ENCODE data around the gene ZBTB20. TPM values are rescaled to one million over a fixed set of nuclear protein-coding genes. Genes with fewer than 3 reads are reported as not detected.

ZBTB20 gene
- total RNA-seq, 1 donor from 2014 or later = 91.2 TPM

- intact Hi-C loops (cut with micrococcal nuclease) = no loop called here
- H3K4me3 Mint-ChIP-seq = no peak overlapping the region
- TF ChIP-seq, protein P1, sequence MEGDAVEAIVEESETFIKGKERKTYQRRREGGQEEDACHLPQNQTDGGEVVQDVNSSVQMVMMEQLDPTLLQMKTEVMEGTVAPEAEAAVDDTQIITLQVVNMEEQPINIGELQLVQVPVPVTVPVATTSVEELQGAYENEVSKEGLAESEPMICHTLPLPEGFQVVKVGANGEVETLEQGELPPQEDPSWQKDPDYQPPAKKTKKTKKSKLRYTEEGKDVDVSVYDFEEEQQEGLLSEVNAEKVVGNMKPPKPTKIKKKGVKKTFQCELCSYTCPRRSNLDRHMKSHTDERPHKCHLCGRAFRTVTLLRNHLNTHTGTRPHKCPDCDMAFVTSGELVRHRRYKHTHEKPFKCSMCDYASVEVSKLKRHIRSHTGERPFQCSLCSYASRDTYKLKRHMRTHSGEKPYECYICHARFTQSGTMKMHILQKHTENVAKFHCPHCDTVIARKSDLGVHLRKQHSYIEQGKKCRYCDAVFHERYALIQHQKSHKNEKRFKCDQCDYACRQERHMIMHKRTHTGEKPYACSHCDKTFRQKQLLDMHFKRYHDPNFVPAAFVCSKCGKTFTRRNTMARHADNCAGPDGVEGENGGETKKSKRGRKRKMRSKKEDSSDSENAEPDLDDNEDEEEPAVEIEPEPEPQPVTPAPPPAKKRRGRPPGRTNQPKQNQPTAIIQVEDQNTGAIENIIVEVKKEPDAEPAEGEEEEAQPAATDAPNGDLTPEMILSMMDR (IDR thresholded peaks at IDR 0.05) = no peak
- ChIA-PET CTCF (no interaction called here), POLR2A (no interaction called here)
- H3K36me3 Mint-ChIP-seq (ENCODE audit: low read depth) = peaks cover 19% of the 10 kb centered on the region
- H3K27ac Mint-ChIP-seq = no peak overlapping the region
- H3K27me3 Mint-ChIP-seq = no peaks in the 10 kb centered on the region
- ATAC-seq (ENCODE audit: low read depth) (no peak), DNase-seq (no peak)
- no peaks in the 10 kb centered on the region for H3K9me3 Mint-ChIP-seq
- peaks cover 5% of the 10 kb centered on the region for H3K4me1 Mint-ChIP-seq
Measured at GRCh38 chr3:114900908-114901307, 246.2 kb downstream of the ZBTB20 start.

- H3K4me3 Mint-ChIP-seq = no peak overlapping the region
- ATAC-seq (ENCODE audit: low read depth) (no peak), DNase-seq (no peak)
- no peaks in the 10 kb centered on the region for H3K27me3 Mint-ChIP-seq
- TF ChIP-seq, protein P1 (IDR thresholded peaks at IDR 0.05) = no peak
- ChIA-PET CTCF (no interaction called here), POLR2A (no interaction called here)
- H3K36me3 Mint-ChIP-seq (ENCODE audit: low read depth) = peaks cover 16% of the 10 kb centered on the region
- intact Hi-C loops (cut with micrococcal nuclease) = no loop called here
- H3K9me3 Mint-ChIP-seq = no peaks in the 10 kb centered on the region
- no peaks in the 10 kb centered on the region for H3K4me1 Mint-ChIP-seq
- H3K27ac Mint-ChIP-seq = no peak overlapping the region
Measured at GRCh38 chr3:114899186-114899931, 247.7 kb downstream of the ZBTB20 start.

- TF ChIP-seq, protein P1 (IDR thresholded peaks at IDR 0.05) = no peak
- POLR2A ChIA-PET = no interaction called here
Measured at GRCh38 chr3:114896978-114897377, 250.1 kb downstream of the ZBTB20 start.

GRCh38 chr3:114893361-114893760, 253.7 kb downstream of the ZBTB20 start:
- DNase-seq (no peak), ATAC-seq (ENCODE audit: low read depth) (no peak)
- CTCF ChIA-PET = no interaction called here
- H3K9me3 Mint-ChIP-seq = no peaks in the 10 kb centered on the region
- TF ChIP-seq, protein P1 (IDR thresholded peaks at IDR 0.05) = no peak
- H3K4me3 Mint-ChIP-seq = no peak overlapping the region
- POLR2A ChIA-PET = no interaction called here
- H3K4me1 Mint-ChIP-seq = no peaks in the 10 kb centered on the region
- intact Hi-C loops (cut with micrococcal nuclease) = no loop called here
- no peak overlapping the region for H3K27ac Mint-ChIP-seq
- H3K36me3 Mint-ChIP-seq (ENCODE audit: low read depth) = peaks cover 25% of the 10 kb centered on the region
- H3K27me3 Mint-ChIP-seq = no peaks in the 10 kb centered on the region

More at GRCh38 chr3:114896978-114897377, 250.1 kb downstream of the ZBTB20 start:
- Mint-ChIP-seq H3K4me1 (no peaks in the 10 kb centered on the region), H3K36me3 (ENCODE audit: low read depth) (peaks cover 30% of the 10 kb centered on the region), H3K9me3 (no peaks in the 10 kb centered on the region), H3K27ac (no peak overlapping the region), H3K27me3 (no peaks in the 10 kb centered on the region), H3K4me3 (no peak overlapping the region)
- CTCF ChIA-PET = no interaction called here
- ATAC-seq (ENCODE audit: low read depth) (no peak), DNase-seq (no peak)
- intact Hi-C loops (cut with micrococcal nuclease) = no loop called here

DNA sequence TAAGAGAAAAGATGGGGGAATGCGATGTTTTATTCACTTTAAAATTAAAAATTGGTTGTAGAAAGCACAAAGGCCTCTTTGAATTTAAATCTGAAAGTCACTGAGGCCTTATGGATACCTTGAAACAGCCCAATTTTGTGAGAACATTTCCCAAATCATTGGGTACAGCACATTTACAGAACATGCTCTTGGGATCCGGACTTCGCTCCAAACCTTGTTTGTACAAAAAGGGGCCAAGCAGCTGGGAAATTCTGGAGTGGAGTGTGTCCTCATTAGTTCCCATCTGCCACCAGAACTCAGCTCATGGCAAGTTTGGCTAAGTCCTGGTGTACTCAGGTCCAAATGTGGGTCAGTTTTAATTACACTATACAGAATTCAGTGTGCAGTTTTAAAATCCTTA, 254.2 kb downstream of the ZBTB20 start:
- intact Hi-C loops (cut with micrococcal nuclease) = no loop called here
- no peak overlapping the region for H3K4me3 Mint-ChIP-seq
- ATAC-seq (ENCODE audit: low read depth) (no peak), DNase-seq (no peak)
- H3K4me1 Mint-ChIP-seq = no peaks in the 10 kb centered on the region
- ChIA-PET CTCF (no interaction called here), POLR2A (no interaction called here)
- no peak overlapping the region for H3K27ac Mint-ChIP-seq
- H3K36me3 Mint-ChIP-seq (ENCODE audit: low read depth) = peaks cover 25% of the 10 kb centered on the region
- no peaks in the 10 kb centered on the region for H3K27me3 Mint-ChIP-seq
- TF ChIP-seq, protein P1 (IDR thresholded peaks at IDR 0.05) = no peak
- no peaks in the 10 kb centered on the region for H3K9me3 Mint-ChIP-seq
